Neural cell (in vitro differentiated cells): ENCODE data around the gene SNTG2. TPM values are rescaled to one million over a fixed set of nuclear protein-coding genes. Genes with fewer than 3 reads are reported as not detected.

Experiments
- H2AFZ ChIP-seq: fragments of 200-600, 300-800 bp; sonication (generic), shearing (Covaris generic); 2 replicates; pipeline ENCODE4 v1.6.0; 2014; ENCODE audit warnings: low read depth, mild to moderate bottlenecking, antibody characterized with exemption, low read length, moderate library complexity
- H3F3A ChIP-seq: fragments of 200-600 bp; shearing (Covaris generic); 2 replicates; pipeline ENCODE4 v1.6.1; 2016; ENCODE audit warnings: mild to moderate bottlenecking, moderate library complexity, mixed read lengths, antibody characterized with exemption, low read length; ENCODE audit not compliant: insufficient read depth, poor library complexity, severe bottlenecking
- H3K27ac ChIP-seq: fragments of 200-600, 300-800 bp; sonication (generic), shearing (Covaris generic); 2 replicates; pipeline ENCODE4 v1.5.1; 2014; ENCODE audit warnings: mild to moderate bottlenecking, low read length, moderate library complexity
- H3K27me3 ChIP-seq: fragments of 300-800, 200-600 bp; sonication (generic), shearing (Covaris generic); 2 replicates; pipeline ENCODE4 v1.6.0; 2014; ENCODE audit warnings: mild to moderate bottlenecking, low read depth, low read length, moderate library complexity; ENCODE audit not compliant: insufficient read depth
- H3K36me3 ChIP-seq: fragments of 300-800, 200-600 bp; sonication (generic), shearing (Covaris generic); 2 replicates; pipeline ENCODE4 v1.5.1; 2014; ENCODE audit warnings: mild to moderate bottlenecking, antibody characterized with exemption, low read length, moderate library complexity; ENCODE audit not compliant: insufficient read depth
- H3K4me2 ChIP-seq: fragments of 300-800, 200-600 bp; sonication (generic), shearing (Covaris generic); 2 replicates; pipeline ENCODE4 v1.6.0; 2014; ENCODE audit warnings: mild to moderate bottlenecking, low read length
- H3K4me3 ChIP-seq: fragments of 300-800, 200-600 bp; sonication (generic), shearing (Covaris generic); 2 replicates; pipeline ENCODE4 v1.5.1; 2014; ENCODE audit warnings: mild to moderate bottlenecking, low read length, moderate library complexity
- H3K79me2 ChIP-seq: fragments of 200-600 bp; shearing (Covaris generic); replicated peaks from 2 replicates; pipeline ENCODE4 v1.6.0; 2014; ENCODE audit warnings: mild to moderate bottlenecking, low read length, moderate library complexity; ENCODE audit not compliant: insufficient read depth
- H3K9ac ChIP-seq: fragments of 300-800, 200-600 bp; sonication (generic), shearing (Covaris generic); 2 replicates; pipeline ENCODE4 v1.6.1; 2016; ENCODE audit warnings: mild to moderate bottlenecking, low read length, mixed read lengths
- H3K9me2 ChIP-seq: fragments of 200-600 bp; shearing (Covaris generic); 2 replicates; pipeline ENCODE4 v1.6.1; 2016; ENCODE audit warnings: mild to moderate bottlenecking, low read length, mixed read lengths; ENCODE audit not compliant: insufficient read depth
- H3K9me3 ChIP-seq: fragments of 200-600, 300-800 bp; sonication (generic), shearing (Covaris generic); 2 replicates; pipeline ENCODE4 v1.6.1; 2016; ENCODE audit warnings: mild to moderate bottlenecking, mixed run types, low read length, moderate library complexity, mixed read lengths
- H4K20me1 ChIP-seq: fragments of 200-600 bp; shearing (Covaris generic); 2 replicates; pipeline ENCODE4 v1.6.1; 2016; ENCODE audit warnings: mild to moderate bottlenecking, mixed run types; ENCODE audit not compliant: insufficient read depth
- CTCF ChIP-seq: fragments of 450-650 bp; IDR thresholded peaks from 2 replicates; pipeline ENCODE4 v1.5.1; 2014; ENCODE audit warnings: antibody characterized with exemption, mild to moderate bottlenecking, moderate library complexity; ENCODE audit not compliant: poor library complexity, severe bottlenecking
- EP300 ChIP-seq: fragments of 450-650 bp; conservative IDR thresholded peaks from 2 replicates; pipeline ENCODE4 v1.6.1; 2014; ENCODE audit warnings: antibody characterized with exemption, mild to moderate bottlenecking, moderate library complexity; ENCODE audit not compliant: poor library complexity, severe bottlenecking
- EZH2 ChIP-seq: fragments of 200-600, 300-800 bp; shearing (Covaris generic), sonication (generic); IDR thresholded peaks from 2 replicates; pipeline ENCODE4 v1.6.1; 2014; ENCODE audit warnings: antibody characterized with exemption, low read length, borderline replicate concordance, mild to moderate bottlenecking; ENCODE audit not compliant: insufficient read depth, poor library complexity, severe bottlenecking
- MXI1 ChIP-seq: fragments of 450-650 bp; conservative IDR thresholded peaks from 2 replicates; pipeline ENCODE4 v1.6.1; 2014; ENCODE audit warnings: antibody characterized with exemption, mild to moderate bottlenecking; ENCODE audit not compliant: poor library complexity, severe bottlenecking
- POLR2AphosphoS5 ChIP-seq: IDR thresholded peaks from 2 replicates; pipeline ENCODE4 v1.6.1; 2012
- RAD21 ChIP-seq: fragments of 450-650 bp; conservative IDR thresholded peaks from 2 replicates; pipeline ENCODE4 v1.6.1; 2014; ENCODE audit warnings: antibody characterized with exemption, mild to moderate bottlenecking, moderate library complexity
- SMC3 ChIP-seq: fragments of 450-650 bp; conservative IDR thresholded peaks from 2 replicates; pipeline ENCODE4 v1.6.1; 2014; ENCODE audit warnings: antibody characterized with exemption, mild to moderate bottlenecking, moderate library complexity; ENCODE audit not compliant: poor library complexity
- TAF1 ChIP-seq: IDR thresholded peaks from 2 replicates; pipeline ENCODE4 v1.6.1; 2012; ENCODE audit warnings: low read depth
- polyA plus RNA-seq: library from polyadenylated mRNA; depleted of rRNA; stranded (reverse); fragments of >200 nt; gene quantifications from 2 replicates; pipeline ENCODE4 v1.2.3, GENCODE V29; 2014
- TF ChIP-seq, protein P1 (sequence below): IDR thresholded peaks from 2 replicates; pipeline ENCODE4 v1.6.1; 2012; ENCODE audit warnings: borderline replicate concordance

The SNTG2 gene
- polyA plus RNA-seq, 1 donor from 2014 or later = not detected

- Histone ChIP-seq H3F3A (no peaks in the 10 kb centered on the region), H3K4me2 (no peak overlapping the region), H2AFZ (no peak overlapping the region), H3K4me3 (no peak overlapping the region), H3K9ac (no peak overlapping the region), H3K9me2 (no peaks in the 10 kb centered on the region), H3K27ac (no peak overlapping the region), H3K36me3 (no peaks in the 10 kb centered on the region), H3K79me2 (no peaks in the 10 kb centered on the region), H3K9me3 (no peaks in the 10 kb centered on the region), H4K20me1 (no peaks in the 10 kb centered on the region), H3K27me3 (no peaks in the 10 kb centered on the region)
- no peak for TF ChIP-seq POLR2AphosphoS5
- no peak for TF ChIP-seq MXI1
- TF ChIP-seq TAF1 = no peak
- no peak for TF ChIP-seq EZH2
- TF ChIP-seq, protein P1, sequence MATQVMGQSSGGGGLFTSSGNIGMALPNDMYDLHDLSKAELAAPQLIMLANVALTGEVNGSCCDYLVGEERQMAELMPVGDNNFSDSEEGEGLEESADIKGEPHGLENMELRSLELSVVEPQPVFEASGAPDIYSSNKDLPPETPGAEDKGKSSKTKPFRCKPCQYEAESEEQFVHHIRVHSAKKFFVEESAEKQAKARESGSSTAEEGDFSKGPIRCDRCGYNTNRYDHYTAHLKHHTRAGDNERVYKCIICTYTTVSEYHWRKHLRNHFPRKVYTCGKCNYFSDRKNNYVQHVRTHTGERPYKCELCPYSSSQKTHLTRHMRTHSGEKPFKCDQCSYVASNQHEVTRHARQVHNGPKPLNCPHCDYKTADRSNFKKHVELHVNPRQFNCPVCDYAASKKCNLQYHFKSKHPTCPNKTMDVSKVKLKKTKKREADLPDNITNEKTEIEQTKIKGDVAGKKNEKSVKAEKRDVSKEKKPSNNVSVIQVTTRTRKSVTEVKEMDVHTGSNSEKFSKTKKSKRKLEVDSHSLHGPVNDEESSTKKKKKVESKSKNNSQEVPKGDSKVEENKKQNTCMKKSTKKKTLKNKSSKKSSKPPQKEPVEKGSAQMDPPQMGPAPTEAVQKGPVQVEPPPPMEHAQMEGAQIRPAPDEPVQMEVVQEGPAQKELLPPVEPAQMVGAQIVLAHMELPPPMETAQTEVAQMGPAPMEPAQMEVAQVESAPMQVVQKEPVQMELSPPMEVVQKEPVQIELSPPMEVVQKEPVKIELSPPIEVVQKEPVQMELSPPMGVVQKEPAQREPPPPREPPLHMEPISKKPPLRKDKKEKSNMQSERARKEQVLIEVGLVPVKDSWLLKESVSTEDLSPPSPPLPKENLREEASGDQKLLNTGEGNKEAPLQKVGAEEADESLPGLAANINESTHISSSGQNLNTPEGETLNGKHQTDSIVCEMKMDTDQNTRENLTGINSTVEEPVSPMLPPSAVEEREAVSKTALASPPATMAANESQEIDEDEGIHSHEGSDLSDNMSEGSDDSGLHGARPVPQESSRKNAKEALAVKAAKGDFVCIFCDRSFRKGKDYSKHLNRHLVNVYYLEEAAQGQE = no peak
- TF ChIP-seq SMC3 = no peak
- TF ChIP-seq CTCF = no peak
- no peak for TF ChIP-seq EP300
- TF ChIP-seq RAD21 = no peak
These were observed 109.7 kb downstream of the SNTG2 start for GRCh38 chr2:1060372-1060771.

GRCh38 chr2:1060987-1061386 lies 110.3 kb downstream of the SNTG2 start:
- Histone ChIP-seq H3K4me3 (no peak overlapping the region), H3F3A (no peaks in the 10 kb centered on the region), H3K27me3 (no peaks in the 10 kb centered on the region), H3K4me2 (no peak overlapping the region), H3K9ac (no peak overlapping the region), H4K20me1 (no peaks in the 10 kb centered on the region), H3K36me3 (no peaks in the 10 kb centered on the region), H3K27ac (no peak overlapping the region), H3K9me2 (no peaks in the 10 kb centered on the region), H3K9me3 (no peaks in the 10 kb centered on the region), H3K79me2 (no peaks in the 10 kb centered on the region), H2AFZ (no peak overlapping the region)
- TF ChIP-seq RAD21 = no peak
- no peak for TF ChIP-seq EZH2
- no peak for TF ChIP-seq MXI1
- TF ChIP-seq EP300 = no peak
- TF ChIP-seq, protein P1 = no peak
- no peak for TF ChIP-seq POLR2AphosphoS5
- no peak for TF ChIP-seq TAF1
- TF ChIP-seq CTCF = no peak
- no peak for TF ChIP-seq SMC3
